Mesendoderm (in vitro differentiated cells): Measurements from ENCODE around the gene LRRC23.

Source experiments
- DNase-seq: peaks from one replicate; pipeline ENCODE4 v3.0.0; 2013
- H2AK5ac ChIP-seq: 2 replicates; pipeline ENCODE4 v1.6.1; 2013; ENCODE audit warnings: low read length, inconsistent platforms
- H2BK120ac ChIP-seq: 2 replicates; pipeline ENCODE4 v1.6.1; 2013; ENCODE audit warnings: low read depth, mild to moderate bottlenecking, low read length, moderate library complexity, mixed read lengths
- H2BK15ac ChIP-seq: replicated peaks from 2 replicates; pipeline ENCODE4 v1.6.1; 2013; ENCODE audit warnings: low read depth, mild to moderate bottlenecking, moderate library complexity
- H2BK5ac ChIP-seq: 2 replicates; pipeline ENCODE4 v1.6.1; 2013; ENCODE audit warnings: low read length, inconsistent platforms
- H3K18ac ChIP-seq: 2 replicates; pipeline ENCODE4 v1.6.1; 2013; ENCODE audit warnings: mild to moderate bottlenecking, low read length, mixed read lengths
- H3K23ac ChIP-seq: one replicate; pipeline ENCODE4 v1.6.1; 2013; ENCODE audit warnings: low read length
- H3K27ac ChIP-seq: 2 replicates; pipeline ENCODE4 v1.5.1; 2013; ENCODE audit warnings: low read depth, mild to moderate bottlenecking, inconsistent platforms, low read length, moderate library complexity
- H3K27me3 ChIP-seq: 2 replicates; pipeline ENCODE4 v1.6.1; 2013; ENCODE audit warnings: low read length, control low read depth, mild to moderate bottlenecking, inconsistent platforms; ENCODE audit not compliant: insufficient read depth, poor library complexity
- H3K36me3 ChIP-seq: 2 replicates; pipeline ENCODE4 v1.6.1; 2013; ENCODE audit warnings: low read length, inconsistent platforms; ENCODE audit not compliant: control insufficient read depth, insufficient read depth
- H3K4ac ChIP-seq: one replicate; pipeline ENCODE4 v1.6.1; 2013; ENCODE audit warnings: low read depth, mild to moderate bottlenecking, low read length, moderate library complexity
- H3K4me1 ChIP-seq: 2 replicates; pipeline ENCODE4 v1.6.1; 2013; ENCODE audit warnings: low read depth, low read length, inconsistent platforms; ENCODE audit not compliant: control insufficient read depth
- H3K4me2 ChIP-seq: 2 replicates; pipeline ENCODE4 v1.6.1; 2013; ENCODE audit warnings: low read length
- H3K4me3 ChIP-seq: 2 replicates; pipeline ENCODE4 v1.5.1; 2013; ENCODE audit warnings: mild to moderate bottlenecking, low read length
- H3K56ac ChIP-seq: one replicate; pipeline ENCODE4 v1.6.1; 2013; ENCODE audit warnings: low read length
- H3K79me1 ChIP-seq: 2 replicates; pipeline ENCODE4 v1.6.1; 2013; ENCODE audit warnings: low read length, inconsistent platforms
- H3K79me2 ChIP-seq: 2 replicates; pipeline ENCODE4 v1.6.1; 2013; ENCODE audit warnings: mild to moderate bottlenecking, low read length; ENCODE audit not compliant: control insufficient read depth, insufficient read depth
- H3K9ac ChIP-seq: 2 replicates; pipeline ENCODE4 v1.6.1; 2013; ENCODE audit warnings: low read length, inconsistent platforms
- H4K5ac ChIP-seq: one replicate; pipeline ENCODE4 v1.6.1; 2013; ENCODE audit warnings: low read length
- H4K8ac ChIP-seq: one replicate; pipeline ENCODE4 v1.6.1; 2013; ENCODE audit warnings: low read depth, mild to moderate bottlenecking, control low read depth, low read length, moderate library complexity
- WGBS: extraction: QIAGEN DNeasy Blood & Tissue Kit; methylation state at CpG from one replicate; pipeline ENCODE4 v1.1.7; 2013; ENCODE audit warnings: low lambda C conversion rate, missing lambda C conversion rate; ENCODE audit not compliant: insufficient coverage; ENCODE audit errors: extremely low coverage; 5-methylcytosine and 5-hydroxymethylcytosine counted together

LRRC23 gene

DNA sequence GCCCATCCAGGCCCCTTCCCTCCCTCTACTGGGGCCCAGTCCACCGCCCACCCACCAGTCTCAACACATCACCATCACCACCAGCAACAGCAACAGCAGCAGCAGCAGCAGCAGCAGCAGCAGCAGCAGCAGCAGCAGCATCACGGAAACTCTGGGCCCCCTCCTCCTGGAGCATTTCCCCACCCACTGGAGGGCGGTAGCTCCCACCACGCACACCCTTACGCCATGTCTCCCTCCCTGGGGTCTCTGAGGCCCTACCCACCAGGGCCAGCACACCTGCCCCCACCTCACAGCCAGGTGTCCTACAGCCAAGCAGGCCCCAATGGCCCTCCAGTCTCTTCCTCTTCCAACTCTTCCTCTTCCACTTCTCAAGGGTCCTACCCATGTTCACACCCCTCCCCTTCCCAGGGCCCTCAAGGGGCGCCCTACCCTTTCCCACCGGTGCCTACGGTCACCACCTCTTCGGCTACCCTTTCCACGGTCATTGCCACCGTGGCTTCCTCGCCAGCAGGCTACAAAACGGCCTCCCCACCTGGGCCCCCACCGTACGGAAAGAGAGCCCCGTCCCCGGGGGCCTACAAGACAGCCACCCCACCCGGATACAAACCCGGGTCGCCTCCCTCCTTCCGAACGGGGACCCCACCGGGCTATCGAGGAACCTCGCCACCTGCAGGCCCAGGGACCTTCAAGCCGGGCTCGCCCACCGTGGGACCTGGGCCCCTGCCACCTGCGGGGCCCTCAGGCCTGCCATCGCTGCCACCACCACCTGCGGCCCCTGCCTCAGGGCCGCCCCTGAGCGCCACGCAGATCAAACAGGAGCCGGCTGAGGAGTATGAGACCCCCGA is 32.2 kb downstream of the LRRC23 start:
- Histone ChIP-seq H2AK5ac (no peak overlapping the region), H4K8ac (peak overlapping the region; percentile 87), H3K4me1 (peaks cover 2% of the 10 kb centered on the region), H3K4ac (no peak overlapping the region), H3K23ac (no peak overlapping the region), H3K79me2 (peaks cover 14% of the 10 kb centered on the region), H2BK15ac (no peak overlapping the region), H3K4me2 (no peak overlapping the region), H4K5ac (no peak overlapping the region), H3K36me3 (peaks cover 20% of the 10 kb centered on the region), H3K4me3 (no peak overlapping the region), H3K27ac (peak overlapping the region; percentile 64), H3K79me1 (peaks cover 12% of the 10 kb centered on the region), H3K27me3 (no peaks in the 10 kb centered on the region), H2BK5ac (no peak overlapping the region), H2BK120ac (no peak overlapping the region), H3K56ac (peak overlapping the region; percentile 88), H3K18ac (peak overlapping the region; percentile 51), H3K9ac (peak overlapping the region; percentile 86)
- no CpG with 5 or more reads among the region's 36 CpGs for WGBS
- DNase-seq, result peak; percentile 64

DNA sequence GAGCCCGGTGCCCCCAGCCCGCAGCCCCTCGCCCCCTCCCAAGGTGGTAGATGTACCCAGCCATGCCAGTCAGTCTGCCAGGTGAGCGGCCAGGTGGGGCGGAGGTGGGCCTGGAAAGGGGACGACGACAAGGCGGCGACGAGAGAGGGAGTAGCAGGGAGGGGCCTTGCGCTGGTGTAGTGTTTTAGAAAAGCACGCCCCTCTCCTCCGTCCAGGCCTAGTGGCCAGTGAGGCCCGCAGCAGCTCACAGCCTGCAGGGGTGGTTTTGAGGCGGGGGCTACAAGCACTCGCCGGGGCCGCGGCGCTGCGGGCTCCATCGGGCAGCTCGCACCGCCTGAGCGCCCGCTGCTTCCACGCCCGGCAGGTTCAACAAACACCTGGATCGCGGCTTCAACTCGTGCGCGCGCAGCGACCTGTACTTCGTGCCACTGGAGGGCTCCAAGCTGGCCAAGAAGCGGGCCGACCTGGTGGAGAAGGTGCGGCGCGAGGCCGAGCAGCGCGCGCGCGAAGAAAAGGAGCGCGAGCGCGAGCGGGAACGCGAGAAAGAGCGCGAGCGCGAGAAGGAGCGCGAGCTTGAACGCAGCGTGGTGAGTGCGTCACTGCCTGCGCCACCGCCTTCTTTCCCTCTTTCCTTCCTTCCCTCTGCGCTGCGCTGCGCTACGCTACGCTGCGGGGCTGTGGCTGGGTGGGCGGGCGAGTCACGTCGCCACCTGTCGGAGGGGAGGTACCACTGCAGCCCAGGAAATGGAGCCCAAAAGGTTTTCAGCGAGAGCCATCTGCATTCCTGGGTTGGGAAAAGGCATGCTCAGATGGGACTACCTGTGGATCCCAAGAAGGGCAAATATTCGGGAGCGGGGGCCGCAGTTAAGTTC is 33.1 kb downstream of the LRRC23 start:
- Histone ChIP-seq H3K36me3 (peaks cover 20% of the 10 kb centered on the region), H2AK5ac (no peak overlapping the region)
- no CpG with 5 or more reads among the region's 80 CpGs for WGBS

DNA sequence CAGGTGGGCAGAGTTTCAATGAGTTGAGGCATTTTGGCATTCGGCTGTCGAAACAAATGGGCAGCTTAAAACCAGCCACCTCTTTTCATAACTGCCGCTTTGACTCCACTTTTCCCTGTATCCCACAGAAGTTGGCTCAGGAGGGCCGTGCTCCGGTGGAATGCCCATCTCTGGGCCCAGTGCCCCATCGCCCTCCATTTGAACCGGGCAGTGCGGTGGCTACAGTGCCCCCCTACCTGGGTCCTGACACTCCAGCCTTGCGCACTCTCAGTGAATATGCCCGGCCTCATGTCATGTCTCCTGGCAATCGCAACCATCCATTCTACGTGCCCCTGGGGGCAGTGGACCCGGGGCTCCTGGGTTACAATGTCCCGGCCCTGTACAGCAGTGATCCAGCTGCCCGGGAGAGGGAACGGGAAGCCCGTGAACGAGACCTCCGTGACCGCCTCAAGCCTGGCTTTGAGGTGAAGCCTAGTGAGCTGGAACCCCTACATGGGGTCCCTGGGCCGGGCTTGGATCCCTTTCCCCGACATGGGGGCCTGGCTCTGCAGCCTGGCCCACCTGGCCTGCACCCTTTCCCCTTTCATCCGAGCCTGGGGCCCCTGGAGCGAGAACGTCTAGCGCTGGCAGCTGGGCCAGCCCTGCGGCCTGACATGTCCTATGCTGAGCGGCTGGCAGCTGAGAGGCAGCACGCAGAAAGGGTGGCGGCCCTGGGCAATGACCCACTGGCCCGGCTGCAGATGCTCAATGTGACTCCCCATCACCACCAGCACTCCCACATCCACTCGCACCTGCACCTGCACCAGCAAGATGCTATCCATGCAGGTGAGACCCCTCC is 34.0 kb downstream of the LRRC23 start:
- no peak overlapping the region for H3K4me3 ChIP-seq
- H3K4ac ChIP-seq, result peak overlapping the region; percentile 74
- no peak overlapping the region for H3K18ac ChIP-seq
- peaks cover 5% of the 10 kb centered on the region for H3K79me1 ChIP-seq
- H3K56ac ChIP-seq, result peak overlapping the region; percentile 84
- H3K36me3 ChIP-seq, result peaks cover 19% of the 10 kb centered on the region
- WGBS, result no CpG with 5 or more reads among the region's 32 CpGs
- peak overlapping the region; percentile 66 for H3K9ac ChIP-seq
- no peak overlapping the region for H3K23ac ChIP-seq
- peak overlapping the region; percentile 5 for H3K27ac ChIP-seq
- peaks cover 2% of the 10 kb centered on the region for H3K4me1 ChIP-seq
- H4K5ac ChIP-seq, result no peak overlapping the region
- no peak overlapping the region for H4K8ac ChIP-seq
- DNase-seq, result no peak
- H2BK15ac ChIP-seq, result no peak overlapping the region
- H3K27me3 ChIP-seq, result no peaks in the 10 kb centered on the region
- no peak overlapping the region for H2BK120ac ChIP-seq
- no peak overlapping the region for H2BK5ac ChIP-seq
- no peak overlapping the region for H2AK5ac ChIP-seq
- peak overlapping the region; percentile 53 for H3K4me2 ChIP-seq
- H3K79me2 ChIP-seq, result peaks cover 2% of the 10 kb centered on the region

More for the DNA sequence above, 33.1 kb downstream of the LRRC23 start:
- peak overlapping the region; percentile 19 for H3K4me3 ChIP-seq
- H3K56ac ChIP-seq, result peak overlapping the region; percentile 88
- H3K9ac ChIP-seq, result peak overlapping the region; percentile 86
- H2BK5ac ChIP-seq, result no peak overlapping the region
- peak overlapping the region; percentile 87 for H4K8ac ChIP-seq
- no peaks in the 10 kb centered on the region for H3K27me3 ChIP-seq
- H3K4me2 ChIP-seq, result peak overlapping the region; percentile 53
- peak overlapping the region; percentile 64 for H3K27ac ChIP-seq
- H3K18ac ChIP-seq, result peak overlapping the region; percentile 51
- no peak overlapping the region for H2BK15ac ChIP-seq
- H3K4me1 ChIP-seq, result peaks cover 2% of the 10 kb centered on the region
- no peak overlapping the region for H2BK120ac ChIP-seq
- peaks cover 9% of the 10 kb centered on the region for H3K79me1 ChIP-seq
- H3K4ac ChIP-seq, result peak overlapping the region; percentile 74
- peaks cover 6% of the 10 kb centered on the region for H3K79me2 ChIP-seq
- H4K5ac ChIP-seq, result no peak overlapping the region
- DNase-seq, result peak; percentile 99
- H3K23ac ChIP-seq, result no peak overlapping the region

DNA sequence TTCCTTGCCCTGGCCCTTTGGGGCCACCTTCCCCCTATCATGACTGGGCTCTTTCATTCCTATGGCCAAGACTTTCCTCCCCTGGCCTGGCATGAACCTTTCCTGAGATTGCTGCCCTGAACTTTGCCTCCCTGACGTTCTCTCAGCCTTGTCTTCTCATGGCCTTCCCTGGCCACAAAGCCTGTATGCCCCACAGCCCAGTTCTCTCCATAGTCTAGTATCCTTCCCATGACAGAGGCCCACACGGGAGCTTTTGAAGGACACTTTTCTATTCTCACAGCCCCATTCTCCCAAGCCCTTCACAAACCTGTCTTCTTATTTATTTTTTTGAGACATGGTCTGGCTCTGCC is 34.5 kb downstream of the LRRC23 start:
- H3K79me2 ChIP-seq, result no peaks in the 10 kb centered on the region
- no peak overlapping the region for H3K18ac ChIP-seq
- H3K27ac ChIP-seq, result no peak overlapping the region
- no peak overlapping the region for H3K56ac ChIP-seq
- no peak overlapping the region for H2BK5ac ChIP-seq
- no peak overlapping the region for H3K4me3 ChIP-seq
- no peak overlapping the region for H3K4me2 ChIP-seq
- no peak overlapping the region for H3K23ac ChIP-seq
- no peak overlapping the region for H2BK15ac ChIP-seq
- no peaks in the 10 kb centered on the region for H3K27me3 ChIP-seq
- H2BK120ac ChIP-seq, result no peak overlapping the region
- no peak overlapping the region for H4K5ac ChIP-seq
- DNase-seq, result no peak
- peaks cover 2% of the 10 kb centered on the region for H3K4me1 ChIP-seq
- no peak overlapping the region for H4K8ac ChIP-seq
- peaks cover 3% of the 10 kb centered on the region for H3K79me1 ChIP-seq
- no peak overlapping the region for H3K9ac ChIP-seq
- H3K4ac ChIP-seq, result no peak overlapping the region
- H3K36me3 ChIP-seq, result peaks cover 15% of the 10 kb centered on the region
- no peak overlapping the region for H2AK5ac ChIP-seq
- WGBS, result no CpG with 5 or more reads among the region's 2 CpGs

DNA sequence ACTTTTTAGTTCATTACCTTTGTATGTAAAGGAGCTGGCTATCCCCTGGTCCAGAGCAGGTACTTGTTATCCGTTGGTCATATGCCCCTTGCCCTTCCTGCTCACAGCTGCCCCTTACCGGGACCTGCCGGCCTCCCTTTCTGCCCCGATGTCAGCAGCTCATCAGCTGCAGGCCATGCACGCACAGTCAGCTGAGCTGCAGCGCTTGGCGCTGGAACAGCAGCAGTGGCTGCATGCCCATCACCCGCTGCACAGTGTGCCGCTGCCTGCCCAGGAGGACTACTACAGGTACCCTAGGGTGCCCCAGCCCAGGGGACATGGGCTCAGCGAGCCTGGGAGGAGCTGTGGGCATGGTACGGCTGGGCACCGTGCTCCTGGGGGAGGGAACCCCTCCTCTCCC is 36.6 kb downstream of the LRRC23 start:
- Histone ChIP-seq H3K56ac (no peak overlapping the region), H3K4me1 (peaks cover 4% of the 10 kb centered on the region), H3K4me2 (no peak overlapping the region), H2BK120ac (no peak overlapping the region), H3K27ac (no peak overlapping the region), H3K18ac (no peak overlapping the region), H4K8ac (no peak overlapping the region), H4K5ac (no peak overlapping the region), H3K9ac (no peak overlapping the region), H2AK5ac (no peak overlapping the region), H3K36me3 (peaks cover 6% of the 10 kb centered on the region), H3K79me2 (no peaks in the 10 kb centered on the region), H3K79me1 (peaks cover 3% of the 10 kb centered on the region), H3K27me3 (no peaks in the 10 kb centered on the region), H3K23ac (no peak overlapping the region), H2BK5ac (no peak overlapping the region), H3K4ac (no peak overlapping the region), H3K4me3 (no peak overlapping the region), H2BK15ac (no peak overlapping the region)
- WGBS, result no CpG with 5 or more reads among the region's 12 CpGs
- DNase-seq, result no peak
